K562 (cell line): ENCODE results near the gene SEZ6. TPM values are rescaled to one million over a fixed set of nuclear protein-coding genes. Genes with fewer than 3 reads are reported as not detected.

Source experiments
- ATAC-seq: fragments of 200-7000 bp; cut with Tn5 transposase; 3 replicates; pipeline ENCODE4 v1.9.1; 2020; ENCODE audit warnings: moderate library complexity
- BruUV-seq: library from RNA; stranded (reverse); fragments of 400-500 nt; replicated peaks from 2 replicates; lab custom pipeline; 2021; lab: Mats Ljungman, UMichigan
- CTCF ChIA-PET: fragments of 300-600 bp; formaldehyde crosslinking; extraction: SDS; loops from one replicate; lab custom pipeline; 2021; ENCODE audit warnings: low intra/inter-chr PET ratio; lab: Yijun Ruan, JAX
- POLR2A ChIA-PET: fragments of 300-600, 350-650 bp; sonication (Branson Sonifier 250); formaldehyde crosslinking; extraction: SDS; loops from one replicate; lab custom pipeline; 2021; ENCODE audit warnings: antibody characterized with exemption, inconsistent platforms; lab: Yijun Ruan, JAX
- DNase-seq, 4 experiments: peaks; one replicate each; pipeline versions ENCODE4 v3.0.0 to v3.0.0-alpha.2; 2011 to 2018; ENCODE audit warnings: low spot score in 3 of 4, mixed read lengths in 3 of 4; ENCODE audit errors: extremely low read depth in 1 of 4
- FAIRE-seq: peaks from 2 replicates; lab custom pipeline; 2011; peaks lifted over from hg19 to GRCh38; lab: Jason Lieb, UNC
- H2AFZ ChIP-seq: 2 replicates; pipeline ENCODE4 v1.6.0; 2011; ENCODE audit warnings: low read depth, low read length, control low read depth, inconsistent platforms
- H3K27ac ChIP-seq: fragments of 200-600 bp; 3 replicates; pipeline ENCODE4 v1.8.0; 2011; ENCODE audit warnings: low read depth, mild to moderate bottlenecking, control low read depth, inconsistent platforms, low read length, moderate library complexity, mixed read lengths; ENCODE audit errors: extremely low read depth
- H3K27me3 ChIP-seq, 2 experiments: fragments of 300-600 bp in 1 of 2; 2 replicates in 1 of 2; 3 replicates in 1 of 2; pipeline versions ENCODE4 v1.6.0 to v1.8.0; 2011; ENCODE audit warnings: inconsistent platforms in 2 of 2, low read length in 2 of 2, mild to moderate bottlenecking in 1 of 2, mixed read lengths in 1 of 2, moderate library complexity in 1 of 2; ENCODE audit not compliant: control insufficient read depth in 2 of 2, insufficient read depth in 2 of 2
- H3K36me3 ChIP-seq: fragments of 300-600 bp; 3 replicates; pipeline ENCODE4 v1.8.0; 2011; ENCODE audit warnings: mild to moderate bottlenecking, low read length, inconsistent platforms; ENCODE audit not compliant: control insufficient read depth, insufficient read depth
- H3K4me1 ChIP-seq, 2 experiments: fragments of 200-600 bp in 1 of 2; replicated peaks in 1 of 2; 2 replicates in 1 of 2; 3 replicates in 1 of 2; pipeline versions ENCODE4 v1.5.1 to v1.8.0; 2011; ENCODE audit warnings: inconsistent platforms in 2 of 2, low read length in 2 of 2, mild to moderate bottlenecking in 1 of 2, mixed read lengths in 1 of 2, moderate library complexity in 1 of 2; ENCODE audit not compliant: control insufficient read depth in 2 of 2, insufficient read depth in 2 of 2
- H3K4me2 ChIP-seq: 2 replicates; pipeline ENCODE4 v1.6.1; 2011; ENCODE audit warnings: low read length, control low read depth, inconsistent platforms, mixed read lengths; ENCODE audit not compliant: insufficient read depth
- H3K4me3 ChIP-seq: fragments of 200-600 bp; sonication (generic), shearing (Covaris generic); 2 replicates; pipeline ENCODE4 v1.5.1; 2016; ENCODE audit warnings: control low read depth, inconsistent platforms
- H3K79me2 ChIP-seq: fragments of 200-600 bp; 3 replicates; pipeline ENCODE4 v1.8.0; 2011; ENCODE audit warnings: low read length, inconsistent platforms; ENCODE audit not compliant: control insufficient read depth, insufficient read depth
- H3K9ac ChIP-seq, 2 experiments: 2 replicates each; pipeline versions ENCODE4 v1.6.0 to v1.6.1; 2011; ENCODE audit warnings: low read depth in 2 of 2, low read length in 2 of 2, control low read depth in 1 of 2, inconsistent platforms in 1 of 2, mild to moderate bottlenecking in 1 of 2, mixed read lengths in 1 of 2; ENCODE audit not compliant: insufficient read depth in 1 of 2
- H3K9me1 ChIP-seq: one replicate; pipeline ENCODE4 v1.6.0; 2011; ENCODE audit warnings: inconsistent platforms, mild to moderate bottlenecking, low read length, moderate library complexity; ENCODE audit not compliant: control insufficient read depth, insufficient read depth
- H3K9me3 ChIP-seq: replicated peaks from 2 replicates; pipeline ENCODE4 v1.5.1; 2011; ENCODE audit warnings: low read depth, low read length, inconsistent platforms; ENCODE audit not compliant: control insufficient read depth, insufficient read depth
- H4K20me1 ChIP-seq: replicated peaks from 2 replicates; pipeline ENCODE4 v1.6.1; 2011; ENCODE audit warnings: low read length, inconsistent platforms, mixed read lengths; ENCODE audit not compliant: control insufficient read depth, insufficient read depth
- BCOR ChIP-seq: fragments of 450-650 bp; IDR thresholded peaks from 2 replicates; pipeline ENCODE4 v1.6.1; 2016
- DPF2 ChIP-seq: fragments of 450-650 bp; IDR thresholded peaks from 2 replicates; pipeline ENCODE4 v1.6.1; 2016
- GTF2E2 ChIP-seq: fragments of 200-800 bp; sonication (Bioruptor generic); IDR thresholded peaks from 2 replicates; pipeline ENCODE4 v1.6.1; 2016; ENCODE audit warnings: missing genetic modification characterization, missing compliant biosample characterization
- HNRNPH1 ChIP-seq: fragments of 200-400 bp; formaldehyde crosslinking; optimal IDR thresholded peaks from 2 replicates; pipeline ENCODE3; 2017; ENCODE audit warnings: low read depth, mild to moderate bottlenecking, low read length, moderate library complexity
- MCM2 ChIP-seq: fragments of 450-650 bp; IDR thresholded peaks from 2 replicates; pipeline ENCODE4 v1.6.1; 2017; ENCODE audit warnings: low read depth, mild to moderate bottlenecking
- PCBP2 ChIP-seq: fragments of 200-400 bp; formaldehyde crosslinking; IDR thresholded peaks from 2 replicates; pipeline ENCODE4 v1.6.1; 2018; ENCODE audit warnings: low read length, low read depth, mild to moderate bottlenecking, moderate library complexity; ENCODE audit not compliant: poor library complexity, severe bottlenecking
- PRDM10 ChIP-seq: fragments of 450-650 bp; IDR thresholded peaks from 2 replicates; pipeline ENCODE4 v1.6.1; 2018; ENCODE audit not compliant: partially characterized antibody
- RB1 ChIP-seq: fragments of 450-650 bp; IDR thresholded peaks from 2 replicates; pipeline ENCODE4 v1.6.1; 2017; ENCODE audit warnings: low read depth, mild to moderate bottlenecking
- RFX5 ChIP-seq: IDR thresholded peaks from 2 replicates; pipeline ENCODE4 v1.6.1; 2011; ENCODE audit warnings: low read depth, mild to moderate bottlenecking, improper control_type of control experiment, low read length
- SMC3 ChIP-seq: conservative IDR thresholded peaks from 2 replicates; pipeline ENCODE4 v1.6.1; 2011; ENCODE audit warnings: low read depth, low read length, improper control_type of control experiment; ENCODE audit not compliant: insufficient read depth
- SNIP1 ChIP-seq: fragments of 450-650 bp; IDR thresholded peaks from 2 replicates; pipeline ENCODE4 v1.7.1; 2017; ENCODE audit warnings: low read depth, mild to moderate bottlenecking
- STAT6 ChIP-seq: sonication (generic); formaldehyde crosslinking; IDR thresholded peaks from 2 replicates; pipeline ENCODE4 v1.8.1; 2023; ENCODE audit warnings: mild to moderate bottlenecking, missing genetic modification reagents
- ZBTB43 ChIP-seq: sonication (generic); formaldehyde crosslinking; IDR thresholded peaks from 2 replicates; pipeline ENCODE4 v1.8.0; 2023; ENCODE audit warnings: mild to moderate bottlenecking, missing genetic modification reagents
- ZBTB7A ChIP-seq: IDR thresholded peaks from 2 replicates; pipeline ENCODE4 v1.6.1; 2011; ENCODE audit warnings: low read depth, mild to moderate bottlenecking, low read length, moderate library complexity, borderline replicate concordance; ENCODE audit not compliant: control insufficient read depth
- ZNF41 ChIP-seq: fragments of 250-450 bp; sonication (Bioruptor Pico); conservative IDR thresholded peaks from 2 replicates; pipeline ENCODE4 v1.4.0; 2020; ENCODE audit warnings: mild to moderate bottlenecking
- ZNF444 ChIP-seq: fragments of 250-450 bp; sonication (Bioruptor Pico); IDR thresholded peaks from 2 replicates; pipeline ENCODE4 v1.4.0; 2020; ENCODE audit warnings: mild to moderate bottlenecking, moderate library complexity
- WGBS: fragments of 100-300 bp; shearing (Covaris generic); methylation state at CpG from one replicate; pipeline ENCODE4 v1.1.6; 2016; ENCODE audit warnings: low coverage, mixed read lengths; ENCODE audit not compliant: insufficient coverage; ENCODE audit errors: missing lambda C conversion rate; 5-methylcytosine and 5-hydroxymethylcytosine counted together
- in situ Hi-C: fragments of 300-500 bp; cut with MboI; formaldehyde crosslinking; loops from 4 replicates; pipeline ENCODE4 v1.15.0; 2018; ENCODE audit warnings: inconsistent platforms, mixed read lengths
- intact Hi-C: fragments of 100-400 bp; cut with micrococcal nuclease; formaldehyde crosslinking; loops from 2 replicates; pipeline ENCODE4 v1.14.2; 2022
- polyA plus RNA-seq, 8 experiments: library from polyadenylated mRNA; depleted of rRNA in 4 of 8; stranded (reverse) in 5 of 8; unstranded in 3 of 8; fragments of >200 nt; fragmentation: Nextera tagmentation in 2 of 8; fragmentation: Illumina TruSeq in 1 of 8; extraction: Ambion mirVana in 2 of 8; extraction: Trizol in 1 of 8; gene quantifications; 2 replicates each; pipeline versions ENCODE4 v1.2.1 to v1.2.3, GENCODE V29; 2011 to 2014; ENCODE audit warnings: inconsistent platforms in 1 of 8, missing spikeins in 1 of 8
- total RNA-seq, 7 experiments: library from RNA; depleted of rRNA in 6 of 7; stranded (reverse); fragments of >200 nt in 6 of 7; fragmentation: Illumina TruSeq in 2 of 7; extraction: Trizol in 2 of 7; gene quantifications; 2 replicates each; pipeline versions ENCODE4 v1.2.1 to v1.2.3, GENCODE V29; 2011 to 2021; ENCODE audit warnings: low replicate concordance in 1 of 7

The SEZ6 gene
- total and polyA plus RNA-seq, 9 of the 15 experiments (the other 6 are each of a cell fraction or from before 2014, with no cell fraction given), result not detected

GRCh38 chr17:29037739-29038084 is 31.9 kb upstream of the SEZ6 start:
- 2% methylated on average over 10 of the region's 10 CpGs for WGBS
- no peak for FAIRE-seq

More at GRCh38 chr17:29037739-29038084, 31.9 kb upstream of the SEZ6 start:
- intact Hi-C loops, result no loop called here
- no peaks in the 10 kb centered on the region for H4K20me1 ChIP-seq
- H3K9me1 ChIP-seq, result no peaks in the 10 kb centered on the region
- no peak overlapping the region for H3K4me3 ChIP-seq
- H3K9ac ChIP-seq, result no peak overlapping the region
- no TSS peak for BruUV-seq
- no peak overlapping the region for H2AFZ ChIP-seq
- H3K27me3 ChIP-seq, result peaks cover 23 to 27% of the 10 kb centered on the region in 2 experiments; a peak in 4 of 5 replicates
- H3K4me1 ChIP-seq, result peaks cover 6 to 7% of the 10 kb centered on the region in 2 experiments; a peak in 4 of 5 replicates
- peak overlapping the region; percentile 24; the same call in 1 of the 2 replicates for H3K4me2 ChIP-seq
- TF ChIP-seq PCBP2 (no peak), ZNF444 (no peak), GTF2E2 (no peak), SMC3 (no peak), ZBTB7A (no peak), RB1 (no peak), HNRNPH1 (no peak), PRDM10 (no peak), SNIP1 (no peak), DPF2 (no peak), ZBTB43 (no peak), STAT6 (CRISPR knock-in tag) (no peak), RFX5 (no peak), MCM2 (no peak), BCOR (no peak), ZNF41 (CRISPR knock-in tag) (no peak)
- DNase-seq (no peak), ATAC-seq (no peak)
- in situ Hi-C loops, result no loop called here
- no peaks in the 10 kb centered on the region for H3K36me3 ChIP-seq
- no peaks in the 10 kb centered on the region for H3K79me2 ChIP-seq
- peaks cover 1% of the 10 kb centered on the region; the same call in 1 of the 2 replicates for H3K9me3 ChIP-seq
- ChIA-PET POLR2A (no interaction called here), CTCF (no interaction called here)
- H3K27ac ChIP-seq, result no peak overlapping the region
